Psoas muscle (tissue), 8 donors: ENCODE measurements around the gene MAST4. TPM values are rescaled to one million over a fixed set of nuclear protein-coding genes. Genes with fewer than 3 reads are reported as not detected.

ENCODE experiments used
- ATAC-seq, 4 donors: fragments of 200-7000 bp; cut with Tn5 transposase; one replicate each; pipeline ENCODE4 v1.9.1; 2020; ENCODE audit warnings: moderate library complexity in 3 of 4, mild to moderate bottlenecking in 2 of 4
- DNase-seq, 2 donors: peaks; one replicate each; pipeline ENCODE4 v3.0.0-alpha.2; 2020
- H3K27ac ChIP-seq: fragments of 200-600 bp; one replicate; pipeline ENCODE4 v1.8.0; 2022
- H3K27me3 ChIP-seq, 3 donors: fragments of 200-600 bp in 1 of 3; one replicate each; pipeline versions ENCODE4 v1.6.1 to v1.8.0; 2013 to 2022; ENCODE audit warnings: low read length in 2 of 3, mild to moderate bottlenecking in 2 of 3, moderate library complexity in 1 of 3; ENCODE audit not compliant: insufficient read depth in 3 of 3
- H3K36me3 ChIP-seq, 2 donors: fragments of 200-600 bp in 1 of 2; one replicate each; pipeline versions ENCODE4 v1.6.1 to v1.8.0; 2013 to 2022; ENCODE audit warnings: low read depth in 1 of 2, mild to moderate bottlenecking in 1 of 2, moderate library complexity in 1 of 2; ENCODE audit not compliant: insufficient read depth in 1 of 2
- H3K4me1 ChIP-seq: fragments of 200-600 bp; one replicate; pipeline ENCODE4 v1.8.0; 2022
- H3K4me3 ChIP-seq: fragments of 200-600 bp; one replicate; pipeline ENCODE4 v1.8.0; 2022; ENCODE audit warnings: mild to moderate bottlenecking
- H3K9me3 ChIP-seq: fragments of 200-600 bp; one replicate; pipeline ENCODE4 v1.8.0; 2022
- CTCF ChIP-seq: fragments of 200-600 bp; IDR thresholded peaks from one replicate; pipeline ENCODE4 v1.8.0; 2022; ENCODE audit warnings: antibody characterized with exemption
- WGBS, 3 donors: extraction: QIAGEN DNeasy Blood & Tissue Kit; methylation state at CpG; one replicate each; pipeline versions ENCODE4 v1.1.6 to v1.1.7; 2013; 5-methylcytosine and 5-hydroxymethylcytosine counted together
- intact Hi-C, 2 donors: fragments of 100-400 bp; cut with DNase I; formaldehyde crosslinking; loops; one replicate each; pipeline versions ENCODE4 v1.11.0 to v1.14.2; 2022
- polyA plus RNA-seq, 3 donors: library from polyadenylated mRNA; stranded (reverse); fragments of 200-250 nt; gene quantifications; one replicate each; pipeline ENCODE4 v1.2.3, GENCODE V29; 2013
- total RNA-seq, 4 donors: library from RNA; stranded (reverse); fragmentation: NEBNext Ultra II Directional in 2 of 4; extraction: Animal tissue kit (Norgen Biotek cat#: 25700) in 2 of 4; gene quantifications; one replicate each; pipeline versions ENCODE4 v1.2.1 to v1.2.4, GENCODE V29; 2021 to 2023
- donor health status: healthy with polysubstance abuse.
- donor health status: DM: no; HTN: no; CAD: no; lungs with moderate emphysema.
- donor health status: Bipolar disorder and iron deficiency.
- donor health status: healthy.
- donor health status: DM: yes; HTN: yes; CAD: no.
- donor health status: DM: no; HTN: no; CAD: no.
- donor health status: DM: no; HTN: no; CAD: no.
- donor health status: DM: yes; HTN: yes; CAD: no.

Gene MAST4
- total and polyA plus RNA-seq, 7 donors = 3.2 to 123 (median 12.1) TPM

- Histone ChIP-seq H3K27me3 (no peaks in the 10 kb centered on the region), H3K9me3 (no peaks in the 10 kb centered on the region), H3K4me1 (no peaks in the 10 kb centered on the region), H3K4me3 (no peak overlapping the region), H3K36me3 (no peaks in the 10 kb centered on the region), H3K27ac (no peak overlapping the region)
- DNase-seq (no peak), ATAC-seq (no peak)
- intact Hi-C loops = no loop called here
- WGBS, 3 donors = 58 to 66% (median 64%) methylated on average over 5 of the region's 5 CpGs
- TF ChIP-seq CTCF = no peak
Measured at GRCh38 chr5:66931651-66932050, 335.5 kb downstream of the MAST4 start.

GRCh38 chr5:66932457-66932856, 336.3 kb downstream of the MAST4 start:
- DNase-seq (no peak), ATAC-seq (no peak)
- no peaks in the 10 kb centered on the region for H3K4me1 ChIP-seq
- H3K27me3 ChIP-seq = no peaks in the 10 kb centered on the region
- no peak overlapping the region for H3K4me3 ChIP-seq
- no peaks in the 10 kb centered on the region for H3K9me3 ChIP-seq
- 49 to 61% (median 53%) methylated on average over 3 of the region's 3 CpGs for WGBS, 3 donors
- intact Hi-C loops = no loop called here
- H3K36me3 ChIP-seq = no peaks in the 10 kb centered on the region
- no peak overlapping the region for H3K27ac ChIP-seq
- no peak for TF ChIP-seq CTCF

GRCh38 chr5:66933066-66933465, 336.9 kb downstream of the MAST4 start:
- DNase-seq (no peak), ATAC-seq (no peak)
- no peak overlapping the region for H3K27ac ChIP-seq
- no peaks in the 10 kb centered on the region for H3K36me3 ChIP-seq
- H3K27me3 ChIP-seq = no peaks in the 10 kb centered on the region
- 84 to 87% (median 85%) methylated on average over 1 of the region's 1 CpG for WGBS, 3 donors
- H3K9me3 ChIP-seq = no peaks in the 10 kb centered on the region
- intact Hi-C loops = no loop called here
- no peak for TF ChIP-seq CTCF
- H3K4me1 ChIP-seq = no peaks in the 10 kb centered on the region
- no peak overlapping the region for H3K4me3 ChIP-seq

- intact Hi-C loops = no loop called here
- no peak overlapping the region for H3K4me3 ChIP-seq
- no peaks in the 10 kb centered on the region for H3K27me3 ChIP-seq
- DNase-seq (no peak), ATAC-seq (no peak)
- peaks cover 3% of the 10 kb centered on the region for H3K9me3 ChIP-seq
- no peaks in the 10 kb centered on the region for H3K4me1 ChIP-seq
- H3K27ac ChIP-seq = no peak overlapping the region
- 90 to 95% (median 95%) methylated on average over 2 of the region's 2 CpGs for WGBS, 3 donors
- H3K36me3 ChIP-seq = no peaks in the 10 kb centered on the region
- no peak for TF ChIP-seq CTCF
Measured at GRCh38 chr5:66939094-66939493, 342.9 kb downstream of the MAST4 start.
